ENCODE results near the gene HPX. TPM values are rescaled to one million over a fixed set of nuclear protein-coding genes. Genes with fewer than 3 reads are reported as not detected.
A peak's percentile ranks its signal among the peaks of the same experiment; 100 is the strongest.

The HPX gene
- total and polyA plus RNA-seq, 11 donors, result 0.17 to 1.5 (median 0.37) TPM; not detected in 5

DNA sequence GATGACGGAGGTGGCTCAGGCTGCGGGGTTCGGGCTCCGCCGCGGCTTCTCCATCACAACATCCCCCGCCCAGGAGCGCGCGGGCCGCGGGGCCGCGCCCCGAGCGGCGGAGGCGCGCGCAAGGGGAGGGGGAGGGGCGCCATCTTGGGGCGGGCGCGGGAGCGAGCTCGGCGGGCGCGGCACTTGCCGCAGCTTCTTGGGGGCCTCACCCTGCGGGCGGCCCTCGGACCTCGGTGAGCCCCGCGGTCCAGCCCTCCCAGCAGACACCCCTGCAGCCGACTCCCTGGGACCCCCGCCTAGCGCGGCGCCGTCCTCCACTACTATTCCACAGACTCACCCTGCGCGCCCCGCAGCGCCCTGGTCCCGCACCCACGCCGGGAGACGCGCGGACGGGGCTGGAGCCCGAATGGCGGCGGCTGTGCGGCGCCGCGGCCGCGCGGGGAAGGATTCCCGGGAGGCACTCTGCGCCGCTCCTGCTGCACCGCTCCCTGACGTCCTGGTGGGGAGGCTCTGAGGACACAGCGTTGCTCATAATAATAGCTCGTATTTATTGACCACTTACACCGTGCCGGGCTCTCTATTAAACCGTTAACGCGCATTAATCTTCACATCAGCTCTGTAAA lies 21.7 kb downstream of the HPX start, which contains the start of gene APBB1:
TSS of gene APBB1 (minus strand) at position 86 of the 623 bp plus-strand sequence. CDS start 7,747 bp downstream, outside the sequence.
- Histone ChIP-seq H3K4me1 (peaks cover 0 to 40% (median 14%) of the 10 kb centered on the region in 12 donors), H3K9me3 (no peaks in the 10 kb centered on the region), H3K27ac (peak within 1 kb of the TSS; percentile 89 to 99 (median 94)), H3K4me3 (peak within 1 kb of the TSS; percentile 74 to 100 (median 94)), H3K36me3 (no peaks in the 10 kb centered on the region), H3K27me3 (peaks cover 0 to 9% (median 0%) of the 10 kb centered on the region in 9 donors)
- intact Hi-C loops (cut with DNase I), result loop anchor here in 5 of 10 donors (1.0 to 5.0 kb wide), 4 partner anchors 28 to 63 kb away; partner anchors contain the start of genes SMPD1 (in 4 of the 5), ARFIP2 (in 1 of the 5) and TIMM10B (in 1 of the 5)
- peak; percentile 68 to 97 (median 90) for ATAC-seq
- 0 to 1% (median 0%) methylated on average over 9 to 75 of the region's 75 CpGs for WGBS, 4 donors
- peak; percentile 65 to 85 (median 78) for DNase-seq
- TF ChIP-seq POLR2A (IDR thresholded peaks at IDR 0.05), result peak; percentile 1 to 75
- TF ChIP-seq, protein P1, sequence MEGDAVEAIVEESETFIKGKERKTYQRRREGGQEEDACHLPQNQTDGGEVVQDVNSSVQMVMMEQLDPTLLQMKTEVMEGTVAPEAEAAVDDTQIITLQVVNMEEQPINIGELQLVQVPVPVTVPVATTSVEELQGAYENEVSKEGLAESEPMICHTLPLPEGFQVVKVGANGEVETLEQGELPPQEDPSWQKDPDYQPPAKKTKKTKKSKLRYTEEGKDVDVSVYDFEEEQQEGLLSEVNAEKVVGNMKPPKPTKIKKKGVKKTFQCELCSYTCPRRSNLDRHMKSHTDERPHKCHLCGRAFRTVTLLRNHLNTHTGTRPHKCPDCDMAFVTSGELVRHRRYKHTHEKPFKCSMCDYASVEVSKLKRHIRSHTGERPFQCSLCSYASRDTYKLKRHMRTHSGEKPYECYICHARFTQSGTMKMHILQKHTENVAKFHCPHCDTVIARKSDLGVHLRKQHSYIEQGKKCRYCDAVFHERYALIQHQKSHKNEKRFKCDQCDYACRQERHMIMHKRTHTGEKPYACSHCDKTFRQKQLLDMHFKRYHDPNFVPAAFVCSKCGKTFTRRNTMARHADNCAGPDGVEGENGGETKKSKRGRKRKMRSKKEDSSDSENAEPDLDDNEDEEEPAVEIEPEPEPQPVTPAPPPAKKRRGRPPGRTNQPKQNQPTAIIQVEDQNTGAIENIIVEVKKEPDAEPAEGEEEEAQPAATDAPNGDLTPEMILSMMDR (IDR thresholded peaks at IDR 0.05), result peak in 5 of 12 donors; percentile 8 to 20 (median 16)

- peak overlapping the region; percentile 74 to 100 (median 94) for H3K4me3 ChIP-seq
- H3K9me3 ChIP-seq, result no peaks in the 10 kb centered on the region
- 0 to 1% (median 0%) methylated on average over 7 to 38 of the region's 38 CpGs for WGBS, 4 donors
- H3K4me1 ChIP-seq, result peaks cover 0 to 40% (median 14%) of the 10 kb centered on the region in 12 donors
- ATAC-seq (peak; percentile 14 to 59 (median 40)), DNase-seq (peak in 4 of 5 donors; percentile 29 to 72 (median 50))
- peaks cover 0 to 7% (median 0%) of the 10 kb centered on the region in 9 donors for H3K27me3 ChIP-seq
- no peaks in the 10 kb centered on the region for H3K36me3 ChIP-seq
- H3K27ac ChIP-seq, result peak overlapping the region; percentile 89 to 99 (median 94)
- TF ChIP-seq POLR2A (IDR thresholded peaks at IDR 0.05), result no peak
- TF ChIP-seq, protein P1 (IDR thresholded peaks at IDR 0.05), result no peak
- intact Hi-C loops (cut with DNase I), result loop anchor here in 5 of 10 donors (1.0 to 5.0 kb wide), 4 partner anchors 28 to 64 kb away; partner anchors contain the start of genes SMPD1 (in 4 of the 5), ARFIP2 (in 1 of the 5) and TIMM10B (in 1 of the 5)
Observed at GRCh38 chr11:6418557-6419008, 22.2 kb downstream of the HPX start.

GRCh38 chr11:6417907-6418556 lies 22.8 kb downstream of the HPX start:
- TF ChIP-seq, protein P1 (IDR thresholded peaks at IDR 0.05), result no peak
- TF ChIP-seq POLR2A (IDR thresholded peaks at IDR 0.05), result no peak

More at GRCh38 chr11:6417907-6418556, 22.8 kb downstream of the HPX start:
- Histone ChIP-seq H3K4me1 (peaks cover 0 to 40% (median 14%) of the 10 kb centered on the region in 12 donors), H3K4me3 (peak overlapping the region; percentile 74 to 100 (median 94)), H3K27ac (peak overlapping the region; percentile 89 to 99 (median 94)), H3K36me3 (no peaks in the 10 kb centered on the region), H3K9me3 (no peaks in the 10 kb centered on the region), H3K27me3 (peaks cover 0 to 7% (median 0%) of the 10 kb centered on the region in 9 donors)
- WGBS, 4 donors, result 15 to 20% (median 16%) methylated on average over 7 of the region's 7 CpGs
- no peak for DNase-seq
- intact Hi-C loops (cut with DNase I), result loop anchor here in 4 of 10 donors (2.0 to 5.0 kb wide), 3 partner anchors 27 to 64 kb away; partner anchors contain the start of genes SMPD1 (in 3 of the 4), ARFIP2 (in 1 of the 4) and TIMM10B (in 1 of the 4)
- ATAC-seq, result peak in 3 of 4 donors; percentile 7 to 47 (median 23)
